ENCODE data around the gene IER5.

DNA sequence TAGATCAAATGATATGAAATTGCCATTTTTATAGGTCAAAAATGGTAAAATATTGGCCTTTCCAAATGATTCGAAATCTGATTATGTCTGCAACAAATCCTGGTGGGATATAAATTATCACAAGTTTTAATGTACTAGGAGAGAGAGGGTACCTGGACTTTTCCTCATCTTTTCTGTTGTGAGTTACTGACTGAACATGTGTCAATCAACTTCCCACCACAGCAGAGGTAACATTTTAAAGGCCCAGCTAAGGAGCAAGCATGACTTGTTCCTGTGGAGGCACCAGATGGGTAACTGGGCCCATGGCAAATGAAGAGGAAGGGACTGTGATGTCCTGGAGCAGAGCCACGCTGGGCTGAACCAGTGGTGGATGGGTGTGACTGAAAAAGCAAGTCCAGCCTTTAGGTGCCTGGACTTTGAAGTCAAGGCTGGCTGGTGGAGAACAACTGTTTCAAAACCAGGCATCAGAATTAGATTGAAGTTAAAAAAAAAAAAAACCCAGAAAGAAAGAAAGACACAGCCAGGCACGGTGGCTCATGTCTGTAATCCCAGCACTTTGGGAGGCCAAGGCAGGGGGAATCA, 48.1 kb upstream of the IER5 start:
- TF ChIP-seq POLR2A (IDR thresholded peaks at IDR 0.05; ENCODE audit: low read length) = no peak
- no peak for TF ChIP-seq GATA1 (IDR thresholded peaks at IDR 0.05; ENCODE audit: low read depth, low read length)
